ENCODE measurements around the gene CCDC116.

CCDC116 gene

DNA sequence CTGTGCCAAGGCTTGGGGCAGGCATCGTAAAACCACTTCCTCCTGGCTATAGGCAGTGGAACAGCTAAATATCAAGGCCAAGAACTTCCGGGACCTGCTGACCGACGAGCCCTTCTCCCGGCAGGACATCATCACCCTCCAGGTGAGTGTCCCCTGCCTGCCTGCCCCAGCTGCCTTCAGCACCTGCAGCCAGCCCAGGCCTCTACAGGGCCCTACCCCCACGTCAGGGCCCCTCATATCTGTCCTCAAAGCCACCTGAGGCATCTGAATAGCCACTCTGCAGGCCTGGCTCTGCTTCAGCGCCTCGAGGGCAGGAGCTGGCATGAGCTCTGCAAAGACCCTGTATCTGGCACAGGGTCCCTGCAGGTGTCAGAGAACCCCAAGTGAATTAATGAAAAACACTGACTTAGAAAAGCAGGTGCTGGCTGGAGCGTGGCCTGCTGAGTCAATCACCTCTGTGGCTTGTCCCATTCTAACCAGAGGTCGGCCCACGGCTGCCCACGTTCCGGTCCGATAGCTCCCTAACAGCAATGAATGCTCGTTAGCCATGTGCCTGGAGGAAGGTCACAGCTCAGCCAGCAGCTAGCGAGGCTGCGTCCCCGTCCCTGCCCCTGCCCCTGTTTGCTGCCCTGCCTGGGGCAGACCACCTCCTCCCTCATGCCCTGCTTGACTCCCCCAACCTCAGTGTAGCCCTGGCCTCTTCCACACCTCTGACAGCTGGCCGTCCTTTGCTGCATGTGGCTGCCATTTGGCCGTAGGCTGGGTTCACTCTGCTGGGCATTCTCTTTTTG is 50.0 kb downstream of the CCDC116 start:
- DNase-seq (ENCODE audit: low read depth) = no peak

DNA sequence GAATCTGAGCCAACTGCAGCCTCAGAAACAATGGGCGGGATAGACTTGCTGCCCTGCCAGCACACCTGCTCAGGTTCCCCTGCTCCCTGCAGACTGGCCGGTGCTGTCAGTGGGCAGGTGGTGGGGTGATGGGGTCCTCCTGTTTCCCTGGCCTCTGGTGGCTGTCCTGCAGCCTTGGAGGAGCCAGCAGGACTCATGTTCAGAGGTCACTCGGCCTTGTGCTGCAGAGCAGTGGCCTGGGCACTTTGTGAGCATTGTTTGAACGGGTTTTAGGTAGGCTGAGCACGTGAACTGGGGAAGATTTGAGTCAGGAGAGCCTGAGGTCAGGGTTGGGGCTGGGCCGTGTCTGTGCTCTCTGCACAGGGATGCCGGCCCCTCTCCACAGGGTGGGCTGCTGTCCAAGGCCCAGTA is 50.8 kb downstream of the CCDC116 start:
- DNase-seq (ENCODE audit: low read depth) = no peak

GRCh38 chr22:21684492-21685163 is 52.1 kb downstream of the CCDC116 start:
- no peak for DNase-seq (ENCODE audit: low read depth)

DNA sequence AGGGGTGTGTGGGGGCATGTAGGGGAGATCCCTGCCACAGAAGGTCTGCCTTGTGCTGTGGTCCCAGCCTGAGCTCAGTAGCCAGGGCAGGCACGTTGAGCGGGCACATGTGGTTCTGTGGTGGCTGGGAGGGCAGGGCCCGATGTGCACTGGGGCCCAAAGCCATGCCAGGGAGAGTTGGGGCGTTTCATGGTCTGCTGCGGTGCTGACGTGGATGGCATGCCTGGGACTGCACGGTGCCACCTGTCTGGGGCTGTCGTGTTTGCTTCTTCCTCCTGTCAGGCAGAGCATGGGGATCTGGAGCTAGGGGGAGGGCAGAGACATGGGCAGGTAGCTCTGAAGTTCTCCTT is 52.6 kb downstream of the CCDC116 start:
- DNase-seq (ENCODE audit: low read depth) = no peak

- no peak for DNase-seq (ENCODE audit: low read depth)
Observed at GRCh38 chr22:21686193-21686608, 53.6 kb downstream of the CCDC116 start.
